Spleen (tissue), 7 donors: ENCODE results near the gene SP4.

ENCODE experiments used
- POLR2AphosphoS5 ChIP-seq, 3 donors: sonication (generic); formaldehyde crosslinking; IDR thresholded peaks; one replicate each; pipeline ENCODE4 v1.5.1; 2017; ENCODE audit warnings: antibody characterized with exemption in 3 of 3
- TF ChIP-seq, protein P1 (sequence below), 11 experiments: fragments of 200-600 bp in 7 of 11; fragments of 450-650 bp in 4 of 11; sonication (generic) in 4 of 11; IDR thresholded peaks in 8 of 11; conservative IDR thresholded peaks in 3 of 11; 1 replicate in 7 of 11; 2 replicates in 4 of 11; pipeline versions ENCODE4 v1.4.0 to v1.8.0; 2016 to 2021; ENCODE audit warnings: antibody characterized with exemption in 11 of 11, inconsistent platforms in 4 of 11, mild to moderate bottlenecking in 1 of 11
- donor health status: DM: no; HTN: no; CAD: no; lungs with moderate emphysema.
- donor health status: DM: no; HTN: no; CAD: no.
- donor health status: DM: no; HTN: no; CAD: no.

DNA sequence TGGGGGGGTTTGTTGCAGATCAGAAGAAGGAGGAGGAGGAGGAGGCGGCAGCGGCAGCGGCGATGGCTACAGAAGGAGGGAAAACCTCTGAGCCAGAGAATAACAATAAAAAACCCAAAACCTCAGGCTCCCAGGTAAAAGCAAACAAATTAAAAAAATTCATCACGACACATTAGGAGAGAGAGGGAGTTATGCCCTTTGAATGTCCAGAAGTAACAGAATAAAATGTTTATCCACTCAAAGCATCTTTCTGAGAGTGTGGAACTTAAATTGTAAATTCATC lies 717 bp downstream of the SP4 start:
- TF ChIP-seq, protein P1, sequence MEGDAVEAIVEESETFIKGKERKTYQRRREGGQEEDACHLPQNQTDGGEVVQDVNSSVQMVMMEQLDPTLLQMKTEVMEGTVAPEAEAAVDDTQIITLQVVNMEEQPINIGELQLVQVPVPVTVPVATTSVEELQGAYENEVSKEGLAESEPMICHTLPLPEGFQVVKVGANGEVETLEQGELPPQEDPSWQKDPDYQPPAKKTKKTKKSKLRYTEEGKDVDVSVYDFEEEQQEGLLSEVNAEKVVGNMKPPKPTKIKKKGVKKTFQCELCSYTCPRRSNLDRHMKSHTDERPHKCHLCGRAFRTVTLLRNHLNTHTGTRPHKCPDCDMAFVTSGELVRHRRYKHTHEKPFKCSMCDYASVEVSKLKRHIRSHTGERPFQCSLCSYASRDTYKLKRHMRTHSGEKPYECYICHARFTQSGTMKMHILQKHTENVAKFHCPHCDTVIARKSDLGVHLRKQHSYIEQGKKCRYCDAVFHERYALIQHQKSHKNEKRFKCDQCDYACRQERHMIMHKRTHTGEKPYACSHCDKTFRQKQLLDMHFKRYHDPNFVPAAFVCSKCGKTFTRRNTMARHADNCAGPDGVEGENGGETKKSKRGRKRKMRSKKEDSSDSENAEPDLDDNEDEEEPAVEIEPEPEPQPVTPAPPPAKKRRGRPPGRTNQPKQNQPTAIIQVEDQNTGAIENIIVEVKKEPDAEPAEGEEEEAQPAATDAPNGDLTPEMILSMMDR (IDR thresholded peaks at IDR 0.05 in 8 of 11, conservative IDR thresholded peaks at IDR 0.05 in 3 of 11) = no peak
- no peak for TF ChIP-seq POLR2AphosphoS5 (IDR thresholded peaks at IDR 0.05)
